Measurements from ENCODE around the gene MRO. TPM values are rescaled to one million over a fixed set of nuclear protein-coding genes. Genes with fewer than 3 reads are reported as not detected.

Gene MRO
- total RNA-seq, 1 experiment from 2014 or later, result 0.84 TPM

DNA sequence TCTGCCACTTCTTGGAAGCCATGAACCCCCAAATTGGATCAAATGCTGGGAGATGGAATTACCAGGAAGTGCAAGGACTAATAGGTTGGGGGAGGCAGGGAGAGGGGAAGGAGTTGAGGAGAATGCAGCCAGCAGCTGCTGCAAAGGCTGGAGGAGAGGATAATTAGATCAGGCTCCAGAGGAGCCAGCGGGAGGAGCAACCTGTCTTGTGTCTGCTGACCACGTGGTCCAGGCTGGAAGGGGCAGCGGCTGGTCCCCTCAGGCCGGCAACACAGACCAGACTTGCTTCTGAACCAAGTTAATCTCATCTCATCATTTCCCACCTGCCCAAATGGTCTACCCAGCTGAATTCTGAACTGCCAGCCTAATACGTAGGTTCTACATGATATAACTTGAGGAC, 68.3 kb downstream of the MRO start:
- H4K20me1 ChIP-seq (ENCODE audit: insufficient read depth), result no peaks in the 10 kb centered on the region
- RAD21 ChIA-PET (ENCODE audit: low non-redundant PET in 1 of 2, low total read pairs in 2 of 2, uncharacterized antibody in 2 of 2, unreplicated experiment in 2 of 2), result no interaction called here
- ATAC-seq, result no peak
- 0 out of 4 replicates have a peak, but pooled peaks cover 0 to 6% of the 10 kb centered on the region in 2 experiments for H3K9me3 ChIP-seq (ENCODE audit: control insufficient read depth in 1 of 2, insufficient read depth in 1 of 2, low read depth in 1 of 2, low read length in 2 of 2)
- H3K27me3 ChIP-seq (ENCODE audit: insufficient read depth, low read length), result peaks cover 14% of the 10 kb centered on the region; the same call in 1 of the 2 replicates
- no peak overlapping the region for H3K27ac ChIP-seq (ENCODE audit: low read depth, low read length)
- H3K9me2 ChIP-seq (ENCODE audit: insufficient read depth), result no peaks in the 10 kb centered on the region
- no peak for TF ChIP-seq SIN3A (IDR thresholded peaks at IDR 0.05; ENCODE audit: low read depth)
- H3K36me3 ChIP-seq (ENCODE audit: control insufficient read depth in 1 of 2, insufficient read depth in 2 of 2, low read length in 2 of 2), result no peaks in the 10 kb centered on the region
- peaks cover 9 to 16% of the 10 kb centered on the region in 2 experiments; a peak in 3 of 4 replicates for H3K4me1 ChIP-seq (ENCODE audit: control insufficient read depth in 1 of 2, insufficient read depth in 2 of 2, low read length in 2 of 2)
- no peaks in the 10 kb centered on the region for H3K79me2 ChIP-seq (ENCODE audit: insufficient read depth, low read length)
- POLR2A ChIA-PET, result no interaction called here
- H2AFZ ChIP-seq (ENCODE audit: low read depth, low read length, poor library complexity, severe bottlenecking), result no peak overlapping the region
- intact Hi-C loops (cut with micrococcal nuclease), result no loop called here
- no TSS peak for BruUV-seq (replicated peaks)
- no peak for DNase-seq (ENCODE audit: low read depth, low spot score)
- no peak overlapping the region for H3K9ac ChIP-seq (ENCODE audit: low read length)
- no peak overlapping the region for H3K4me2 ChIP-seq (ENCODE audit: low read length)
- CTCF ChIA-PET, result no interaction called here
- H3K4me3 ChIP-seq (replicated peaks in 1 of 2; ENCODE audit: low read depth in 1 of 2, low read length in 2 of 2), result no peak overlapping the region

GRCh38 chr18:50750546-50750945, 69.3 kb downstream of the MRO start:
- no peak for ATAC-seq
- no peak for DNase-seq (ENCODE audit: low read depth, low spot score)
- intact Hi-C loops (cut with micrococcal nuclease), result no loop called here
- no peak for TF ChIP-seq JUND (IDR thresholded peaks at IDR 0.05)
- no peak for TF ChIP-seq POLR2A (IDR thresholded peaks at IDR 0.05; ENCODE audit: borderline replicate concordance, extremely low read depth, insufficient read depth, insufficient read length)
- Histone ChIP-seq H3K36me3 (ENCODE audit: control insufficient read depth in 1 of 2, insufficient read depth in 2 of 2, low read length in 2 of 2) (no peaks in the 10 kb centered on the region), H3K9me3 (ENCODE audit: control insufficient read depth in 1 of 2, insufficient read depth in 1 of 2, low read depth in 1 of 2, low read length in 2 of 2) (0 out of 4 replicates have a peak, but pooled peaks cover 0 to 6% of the 10 kb centered on the region in 2 experiments), H4K20me1 (ENCODE audit: insufficient read depth) (no peaks in the 10 kb centered on the region), H3K4me2 (ENCODE audit: low read length) (no peak overlapping the region), H3K4me1 (ENCODE audit: control insufficient read depth in 1 of 2, insufficient read depth in 2 of 2, low read length in 2 of 2) (peaks cover 9 to 16% of the 10 kb centered on the region in 2 experiments; a peak in 3 of 4 replicates), H3K9ac (ENCODE audit: low read length) (no peak overlapping the region), H3K4me3 (replicated peaks in 1 of 2; ENCODE audit: low read depth in 1 of 2, low read length in 2 of 2) (no peak overlapping the region), H3K9me2 (ENCODE audit: insufficient read depth) (no peaks in the 10 kb centered on the region), H2AFZ (ENCODE audit: low read depth, low read length, poor library complexity, severe bottlenecking) (no peak overlapping the region), H3K79me2 (ENCODE audit: insufficient read depth, low read length) (no peaks in the 10 kb centered on the region), H3K27me3 (ENCODE audit: insufficient read depth, low read length) (peaks cover 14% of the 10 kb centered on the region; the same call in 1 of the 2 replicates), H3K27ac (ENCODE audit: low read depth, low read length) (no peak overlapping the region)
- BruUV-seq (replicated peaks), result no TSS peak
- RAD21 ChIA-PET (ENCODE audit: low non-redundant PET in 1 of 2, low total read pairs in 2 of 2, uncharacterized antibody in 2 of 2, unreplicated experiment in 2 of 2), result no interaction called here
- CTCF ChIA-PET, result no interaction called here
- POLR2A ChIA-PET, result no interaction called here

DNA sequence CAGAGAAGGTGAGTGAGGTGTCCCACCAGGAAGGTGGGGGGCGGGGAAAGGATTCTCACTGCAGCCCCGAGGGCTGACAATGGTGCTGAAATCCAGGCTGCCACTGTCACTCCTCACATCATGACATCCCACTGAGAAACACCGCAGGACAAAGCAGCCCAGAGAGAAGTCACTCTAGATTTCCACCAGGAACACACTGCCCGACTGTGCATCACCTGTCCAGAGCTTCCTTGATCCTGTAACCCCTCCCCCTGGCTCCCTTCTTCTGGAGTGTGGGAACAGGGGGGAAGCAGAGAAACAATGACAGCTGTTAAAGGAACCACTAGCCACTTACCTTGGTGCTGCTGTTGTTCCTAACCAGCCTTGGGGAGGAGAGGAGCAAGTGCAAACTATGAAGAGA, 69.9 kb downstream of the MRO start:
- Histone ChIP-seq H3K27ac (ENCODE audit: low read depth, low read length) (no peak overlapping the region), H3K4me3 (replicated peaks in 1 of 2; ENCODE audit: low read depth in 1 of 2, low read length in 2 of 2) (no peak overlapping the region), H2AFZ (ENCODE audit: low read depth, low read length, poor library complexity, severe bottlenecking) (no peak overlapping the region), H3K9me2 (ENCODE audit: insufficient read depth) (no peaks in the 10 kb centered on the region), H3K79me2 (ENCODE audit: insufficient read depth, low read length) (no peaks in the 10 kb centered on the region), H4K20me1 (ENCODE audit: insufficient read depth) (no peaks in the 10 kb centered on the region), H3K9me3 (ENCODE audit: control insufficient read depth in 1 of 2, insufficient read depth in 1 of 2, low read depth in 1 of 2, low read length in 2 of 2) (0 out of 4 replicates have a peak, but pooled peaks cover 0 to 6% of the 10 kb centered on the region in 2 experiments), H3K27me3 (ENCODE audit: insufficient read depth, low read length) (peaks cover 11% of the 10 kb centered on the region; the same call in 1 of the 2 replicates), H3K9ac (ENCODE audit: low read length) (no peak overlapping the region), H3K4me2 (ENCODE audit: low read length) (no peak overlapping the region), H3K36me3 (ENCODE audit: control insufficient read depth in 1 of 2, insufficient read depth in 2 of 2, low read length in 2 of 2) (no peaks in the 10 kb centered on the region), H3K4me1 (ENCODE audit: control insufficient read depth in 1 of 2, insufficient read depth in 2 of 2, low read length in 2 of 2) (peaks cover 9 to 16% of the 10 kb centered on the region in 2 experiments; a peak in 3 of 4 replicates)
- CTCF ChIA-PET, result no interaction called here
- RAD21 ChIA-PET (ENCODE audit: low non-redundant PET in 1 of 2, low total read pairs in 2 of 2, uncharacterized antibody in 2 of 2, unreplicated experiment in 2 of 2), result no interaction called here
- ATAC-seq (no peak), DNase-seq (ENCODE audit: low read depth, low spot score) (no peak)
- BruUV-seq (replicated peaks), result no TSS peak
- TF ChIP-seq EZH2phosphoT487 (IDR thresholded peaks at IDR 0.05; ENCODE audit: borderline replicate concordance) (no peak), EZH2 (IDR thresholded peaks at IDR 0.05) (no peak), EGR1 (IDR thresholded peaks at IDR 0.05; ENCODE audit: low read depth) (no peak), SRF (IDR thresholded peaks at IDR 0.05; ENCODE audit: low read depth) (no peak)
- TF ChIP-seq, protein P1, sequence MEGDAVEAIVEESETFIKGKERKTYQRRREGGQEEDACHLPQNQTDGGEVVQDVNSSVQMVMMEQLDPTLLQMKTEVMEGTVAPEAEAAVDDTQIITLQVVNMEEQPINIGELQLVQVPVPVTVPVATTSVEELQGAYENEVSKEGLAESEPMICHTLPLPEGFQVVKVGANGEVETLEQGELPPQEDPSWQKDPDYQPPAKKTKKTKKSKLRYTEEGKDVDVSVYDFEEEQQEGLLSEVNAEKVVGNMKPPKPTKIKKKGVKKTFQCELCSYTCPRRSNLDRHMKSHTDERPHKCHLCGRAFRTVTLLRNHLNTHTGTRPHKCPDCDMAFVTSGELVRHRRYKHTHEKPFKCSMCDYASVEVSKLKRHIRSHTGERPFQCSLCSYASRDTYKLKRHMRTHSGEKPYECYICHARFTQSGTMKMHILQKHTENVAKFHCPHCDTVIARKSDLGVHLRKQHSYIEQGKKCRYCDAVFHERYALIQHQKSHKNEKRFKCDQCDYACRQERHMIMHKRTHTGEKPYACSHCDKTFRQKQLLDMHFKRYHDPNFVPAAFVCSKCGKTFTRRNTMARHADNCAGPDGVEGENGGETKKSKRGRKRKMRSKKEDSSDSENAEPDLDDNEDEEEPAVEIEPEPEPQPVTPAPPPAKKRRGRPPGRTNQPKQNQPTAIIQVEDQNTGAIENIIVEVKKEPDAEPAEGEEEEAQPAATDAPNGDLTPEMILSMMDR (IDR thresholded peaks at IDR 0.05 in 2 of 3, conservative IDR thresholded peaks at IDR 0.05 in 1 of 3; ENCODE audit: borderline replicate concordance in 1 of 3, insufficient read depth in 1 of 3, low read depth in 2 of 3, low read length in 2 of 3), result no peak
- intact Hi-C loops (cut with micrococcal nuclease), result no loop called here
- POLR2A ChIA-PET, result no interaction called here

All from HCT116 (cell line).